ENCODE measurements around the gene CEACAM21. TPM values are rescaled to one million over a fixed set of nuclear protein-coding genes. Genes with fewer than 3 reads are reported as not detected.

Gene CEACAM21
- total RNA-seq, 1 experiment from 2014 or later: 0.25 TPM

GRCh38 chr19:41548047-41548446 is 27.9 kb upstream of the CEACAM21 start:
- H3K27ac ChIP-seq (ENCODE audit: low read depth, low read length): no peak overlapping the region
- no peak overlapping the region for H3K4me3 ChIP-seq (replicated peaks in 1 of 2; ENCODE audit: low read depth in 1 of 2, low read length in 2 of 2)
- no peak overlapping the region for H3K9ac ChIP-seq (ENCODE audit: low read length)
- TF ChIP-seq RAD21 (IDR thresholded peaks at IDR 0.05; ENCODE audit: low read depth) (no peak), REST (IDR thresholded peaks at IDR 0.05; ENCODE audit: low read depth) (no peak), POLR2A (IDR thresholded peaks at IDR 0.05; ENCODE audit: borderline replicate concordance, extremely low read depth, insufficient read depth, insufficient read length) (no peak), FOSL1 (IDR thresholded peaks at IDR 0.05; ENCODE audit: low read depth) (no peak), MAX (IDR thresholded peaks at IDR 0.05) (no peak), CEBPB (IDR thresholded peaks at IDR 0.05; ENCODE audit: low read depth) (no peak), SIN3A (IDR thresholded peaks at IDR 0.05; ENCODE audit: low read depth) (no peak), CBX3 (IDR thresholded peaks at IDR 0.05; ENCODE audit: low read depth) (no peak), ZFX (IDR thresholded peaks at IDR 0.05) (no peak), EZH2 (IDR thresholded peaks at IDR 0.05) (no peak), EZH2phosphoT487 (IDR thresholded peaks at IDR 0.05; ENCODE audit: borderline replicate concordance) (no peak), JUND (IDR thresholded peaks at IDR 0.05) (no peak), POLR2AphosphoS5 (IDR thresholded peaks at IDR 0.05; ENCODE audit: low read depth, low read length) (no peak), SRF (IDR thresholded peaks at IDR 0.05; ENCODE audit: low read depth) (no peak)
- TF ChIP-seq, protein P1, sequence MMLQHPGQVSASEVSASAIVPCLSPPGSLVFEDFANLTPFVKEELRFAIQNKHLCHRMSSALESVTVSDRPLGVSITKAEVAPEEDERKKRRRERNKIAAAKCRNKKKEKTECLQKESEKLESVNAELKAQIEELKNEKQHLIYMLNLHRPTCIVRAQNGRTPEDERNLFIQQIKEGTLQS (IDR thresholded peaks at IDR 0.05): no peak
- no peaks in the 10 kb centered on the region for H4K20me1 ChIP-seq (ENCODE audit: insufficient read depth)
- H3K27me3 ChIP-seq (ENCODE audit: insufficient read depth, low read length): peaks cover 25% of the 10 kb centered on the region
- RAD21 ChIA-PET (ENCODE audit: low non-redundant PET in 1 of 2, low total read pairs in 2 of 2, uncharacterized antibody in 2 of 2, unreplicated experiment in 2 of 2): no interaction called here
- no peak overlapping the region for H2AFZ ChIP-seq (ENCODE audit: low read depth, low read length, poor library complexity, severe bottlenecking)
- CTCF ChIA-PET: interaction anchor here (1.0 to 3.1 kb wide), 2 partner anchors 8 to 16 kb away, joined by 3 to 8 read pairs; no protein-coding TSS in a partner anchor
- no peaks in the 10 kb centered on the region for H3K79me2 ChIP-seq (ENCODE audit: insufficient read depth, low read length)
- ATAC-seq (no peak), DNase-seq (ENCODE audit: low read depth, low spot score) (no peak)
- H3K4me2 ChIP-seq (ENCODE audit: low read length): no peak overlapping the region
- H3K4me1 ChIP-seq (ENCODE audit: control insufficient read depth in 1 of 2, insufficient read depth in 2 of 2, low read length in 2 of 2): no peaks in the 10 kb centered on the region
- no peaks in the 10 kb centered on the region for H3K9me2 ChIP-seq (ENCODE audit: insufficient read depth)
- H3K9me3 ChIP-seq (ENCODE audit: control insufficient read depth in 1 of 2, insufficient read depth in 1 of 2, low read depth in 1 of 2, low read length in 2 of 2): no peaks in the 10 kb centered on the region
- intact Hi-C loops (cut with micrococcal nuclease): no loop called here
- POLR2A ChIA-PET: no interaction called here
- no peaks in the 10 kb centered on the region for H3K36me3 ChIP-seq (ENCODE audit: control insufficient read depth in 1 of 2, insufficient read depth in 2 of 2, low read length in 2 of 2)
- BruUV-seq (replicated peaks): no TSS peak
